NB4 (cell line): Measurements from ENCODE around the gene OR52A1.

Experiments used
- MAX ChIP-seq: IDR thresholded peaks from 2 replicates; pipeline ENCODE4 v1.6.1; 2011; ENCODE audit warnings: low read depth, low read length
- TF ChIP-seq, protein P1 (sequence below): IDR thresholded peaks from one replicate; pipeline ENCODE4 v1.5.1; 2012; ENCODE audit warnings: low read depth, low read length

DNA sequence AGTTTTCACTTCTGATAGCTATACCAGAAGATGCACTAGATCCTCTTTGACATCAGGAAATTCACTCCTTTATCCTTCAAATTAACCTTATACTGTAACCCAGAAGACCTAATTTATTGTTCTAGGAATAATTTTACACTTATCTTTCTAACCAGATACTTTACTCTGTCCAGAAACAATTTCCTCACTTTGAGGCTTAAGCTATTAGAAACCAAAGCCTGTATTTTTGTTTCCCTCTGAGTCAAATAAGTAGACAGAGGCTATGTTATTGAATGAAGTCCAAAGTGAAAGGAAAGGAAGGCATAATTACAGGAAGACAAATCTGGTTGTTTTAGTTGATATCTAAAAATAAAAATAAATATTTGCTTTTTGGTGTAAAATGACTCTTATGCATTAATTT lies 43.7 kb upstream of the OR52A1 start:
- TF ChIP-seq, protein P1, sequence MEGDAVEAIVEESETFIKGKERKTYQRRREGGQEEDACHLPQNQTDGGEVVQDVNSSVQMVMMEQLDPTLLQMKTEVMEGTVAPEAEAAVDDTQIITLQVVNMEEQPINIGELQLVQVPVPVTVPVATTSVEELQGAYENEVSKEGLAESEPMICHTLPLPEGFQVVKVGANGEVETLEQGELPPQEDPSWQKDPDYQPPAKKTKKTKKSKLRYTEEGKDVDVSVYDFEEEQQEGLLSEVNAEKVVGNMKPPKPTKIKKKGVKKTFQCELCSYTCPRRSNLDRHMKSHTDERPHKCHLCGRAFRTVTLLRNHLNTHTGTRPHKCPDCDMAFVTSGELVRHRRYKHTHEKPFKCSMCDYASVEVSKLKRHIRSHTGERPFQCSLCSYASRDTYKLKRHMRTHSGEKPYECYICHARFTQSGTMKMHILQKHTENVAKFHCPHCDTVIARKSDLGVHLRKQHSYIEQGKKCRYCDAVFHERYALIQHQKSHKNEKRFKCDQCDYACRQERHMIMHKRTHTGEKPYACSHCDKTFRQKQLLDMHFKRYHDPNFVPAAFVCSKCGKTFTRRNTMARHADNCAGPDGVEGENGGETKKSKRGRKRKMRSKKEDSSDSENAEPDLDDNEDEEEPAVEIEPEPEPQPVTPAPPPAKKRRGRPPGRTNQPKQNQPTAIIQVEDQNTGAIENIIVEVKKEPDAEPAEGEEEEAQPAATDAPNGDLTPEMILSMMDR, result no peak
- no peak for TF ChIP-seq MAX
